Caco-2 (cell line): Measurements from ENCODE around the gene LRMDA. TPM values are rescaled to one million over a fixed set of nuclear protein-coding genes. Genes with fewer than 3 reads are reported as not detected.

Source experiments
- BruUV-seq: library from RNA; stranded (reverse); fragments of 400-500 nt; replicated peaks from 2 replicates; lab custom pipeline; 2021; lab: Mats Ljungman, UMichigan
- CTCF ChIA-PET: fragments of 300-600 bp; sonication (Branson Sonifier 250); formaldehyde crosslinking; loops from one replicate; lab custom pipeline; 2022; ENCODE audit warnings: antibody characterized with exemption; lab: Charles Lee
- POLR2A ChIA-PET: fragments of 300-600 bp; sonication (Branson Sonifier 250); formaldehyde crosslinking; loops from one replicate; lab custom pipeline; 2022; ENCODE audit warnings: antibody characterized with exemption; lab: Charles Lee
- DNase-seq, 2 experiments: peaks; one replicate each; pipeline versions ENCODE4 v3.0.0 to v3.0.0-alpha.2; 2020 to 2022
- H3K27me3 ChIP-seq: replicated peaks from 2 replicates; pipeline ENCODE4 v1.6.0; 2011; ENCODE audit warnings: low read length; ENCODE audit not compliant: control insufficient read depth, insufficient read depth
- H3K36me3 ChIP-seq: 2 replicates; pipeline ENCODE4 v1.5.1; 2011; ENCODE audit warnings: low read length; ENCODE audit not compliant: control insufficient read depth, insufficient read depth
- H3K4me1 ChIP-seq: fragments of 250-450 bp; sonication (Bioruptor Pico); 2 replicates; pipeline ENCODE4 v1.5.1; 2020; ENCODE audit warnings: mild to moderate bottlenecking
- H3K4me3 ChIP-seq: 2 replicates; pipeline ENCODE4 v1.5.1; 2011; ENCODE audit warnings: low read depth, mild to moderate bottlenecking, control low read depth, low read length
- H3K9me3 ChIP-seq: fragments of 250-450 bp; sonication (Bioruptor Pico); 2 replicates; pipeline ENCODE4 v1.5.1; 2020; ENCODE audit warnings: mild to moderate bottlenecking, moderate library complexity
- H3K27ac Mint-ChIP-seq: one replicate; pipeline ENCODE4 v1.8.0; 2022; ENCODE audit warnings: mixed read lengths; ENCODE audit not compliant: unreplicated experiment
- H3K27me3 Mint-ChIP-seq: one replicate; pipeline ENCODE4 v1.8.0; 2022; ENCODE audit warnings: mixed read lengths; ENCODE audit not compliant: insufficient read depth, unreplicated experiment
- H3K36me3 Mint-ChIP-seq: one replicate; pipeline ENCODE4 v1.8.0; 2022; ENCODE audit warnings: mild to moderate bottlenecking, mixed read lengths; ENCODE audit not compliant: insufficient read depth, unreplicated experiment
- H3K4me1 Mint-ChIP-seq: one replicate; pipeline ENCODE4 v1.8.0; 2022; ENCODE audit warnings: low read depth, mixed read lengths; ENCODE audit not compliant: unreplicated experiment
- H3K4me3 Mint-ChIP-seq: one replicate; pipeline ENCODE4 v1.8.0; 2022; ENCODE audit warnings: mild to moderate bottlenecking, moderate library complexity, mixed read lengths; ENCODE audit not compliant: unreplicated experiment
- H3K9me3 Mint-ChIP-seq: one replicate; pipeline ENCODE4 v1.8.0; 2022; ENCODE audit warnings: mixed read lengths; ENCODE audit not compliant: unreplicated experiment
- intact Hi-C: fragments of 100-400 bp; cut with micrococcal nuclease; formaldehyde crosslinking; loops from one replicate; pipeline ENCODE4 v1.10.0; 2022; ENCODE audit not compliant: unreplicated experiment
- total RNA-seq: library from RNA; stranded (reverse); gene quantifications from 2 replicates; pipeline ENCODE4 v1.2.3, GENCODE V29; 2022
- TF ChIP-seq, protein P1 (sequence below), 2 experiments: fragments of 200-600 bp in 1 of 2; IDR thresholded peaks; 1 replicate in 1 of 2; 2 replicates in 1 of 2; pipeline versions ENCODE4 v1.5.1 to v1.8.0; 2011 to 2022; ENCODE audit warnings: antibody characterized with exemption in 1 of 2, control low read depth in 1 of 2, inconsistent platforms in 1 of 2, low read depth in 1 of 2, low read length in 1 of 2, mild to moderate bottlenecking in 1 of 2, moderate library complexity in 1 of 2; ENCODE audit not compliant: insufficient read depth in 1 of 2, severe bottlenecking in 1 of 2, unreplicated experiment in 1 of 2

Gene LRMDA
- total RNA-seq, 1 experiment from 2014 or later = 18.5 TPM

GRCh38 chr10:76301950-76302349 lies 870.5 kb downstream of the LRMDA start:
- H3K27me3 Mint-ChIP-seq = no peaks in the 10 kb centered on the region
- Histone ChIP-seq H3K36me3 (no peaks in the 10 kb centered on the region), H3K4me3 (no peak overlapping the region), H3K9me3 (no peaks in the 10 kb centered on the region), H3K4me1 (peaks cover 58% of the 10 kb centered on the region), H3K27me3 (no peaks in the 10 kb centered on the region)
- TF ChIP-seq, protein P1, sequence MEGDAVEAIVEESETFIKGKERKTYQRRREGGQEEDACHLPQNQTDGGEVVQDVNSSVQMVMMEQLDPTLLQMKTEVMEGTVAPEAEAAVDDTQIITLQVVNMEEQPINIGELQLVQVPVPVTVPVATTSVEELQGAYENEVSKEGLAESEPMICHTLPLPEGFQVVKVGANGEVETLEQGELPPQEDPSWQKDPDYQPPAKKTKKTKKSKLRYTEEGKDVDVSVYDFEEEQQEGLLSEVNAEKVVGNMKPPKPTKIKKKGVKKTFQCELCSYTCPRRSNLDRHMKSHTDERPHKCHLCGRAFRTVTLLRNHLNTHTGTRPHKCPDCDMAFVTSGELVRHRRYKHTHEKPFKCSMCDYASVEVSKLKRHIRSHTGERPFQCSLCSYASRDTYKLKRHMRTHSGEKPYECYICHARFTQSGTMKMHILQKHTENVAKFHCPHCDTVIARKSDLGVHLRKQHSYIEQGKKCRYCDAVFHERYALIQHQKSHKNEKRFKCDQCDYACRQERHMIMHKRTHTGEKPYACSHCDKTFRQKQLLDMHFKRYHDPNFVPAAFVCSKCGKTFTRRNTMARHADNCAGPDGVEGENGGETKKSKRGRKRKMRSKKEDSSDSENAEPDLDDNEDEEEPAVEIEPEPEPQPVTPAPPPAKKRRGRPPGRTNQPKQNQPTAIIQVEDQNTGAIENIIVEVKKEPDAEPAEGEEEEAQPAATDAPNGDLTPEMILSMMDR (IDR thresholded peaks at IDR 0.05; ENCODE audit: insufficient read depth in 1 of 2, low read depth in 1 of 2, low read length in 1 of 2, severe bottlenecking in 1 of 2, unreplicated experiment in 1 of 2) = peak in 1 of 2 experiments; percentile 25
- ChIA-PET CTCF (no interaction called here), POLR2A (interaction anchor here (0.7 kb wide), 1 partner anchor 1164 kb away, joined by 3 read pairs; no protein-coding TSS in a partner anchor)
- intact Hi-C loops = loop anchor here (2.0 to 10.0 kb wide), 4 partner anchors 65 to 587 kb away; no protein-coding TSS in a partner anchor
- H3K4me1 Mint-ChIP-seq = peaks cover 52% of the 10 kb centered on the region
- DNase-seq = peak in 1 of 2 experiments; percentile 37
- peaks cover 10% of the 10 kb centered on the region for H3K9me3 Mint-ChIP-seq
- H3K36me3 Mint-ChIP-seq = peaks cover 11% of the 10 kb centered on the region
- BruUV-seq = no TSS peak
- H3K4me3 Mint-ChIP-seq = peak overlapping the region; percentile 26
- peak overlapping the region; percentile 86 for H3K27ac Mint-ChIP-seq

GRCh38 chr10:76302481-76302880 lies 871.1 kb downstream of the LRMDA start:
- Mint-ChIP-seq H3K27me3 (no peaks in the 10 kb centered on the region), H3K36me3 (peaks cover 11% of the 10 kb centered on the region), H3K4me1 (peaks cover 52% of the 10 kb centered on the region), H3K27ac (peak overlapping the region; percentile 86), H3K4me3 (peak overlapping the region; percentile 26), H3K9me3 (peaks cover 10% of the 10 kb centered on the region)
- no peaks in the 10 kb centered on the region for H3K27me3 ChIP-seq
- no TSS peak for BruUV-seq
- intact Hi-C loops = loop anchor here (2.0 to 10.0 kb wide), 4 partner anchors 66 to 588 kb away; no protein-coding TSS in a partner anchor
- TF ChIP-seq, protein P1 (IDR thresholded peaks at IDR 0.05; ENCODE audit: insufficient read depth in 1 of 2, low read depth in 1 of 2, low read length in 1 of 2, severe bottlenecking in 1 of 2, unreplicated experiment in 1 of 2) = no peak
- peaks cover 62% of the 10 kb centered on the region for H3K4me1 ChIP-seq
- H3K36me3 ChIP-seq = no peaks in the 10 kb centered on the region
- ChIA-PET POLR2A (interaction anchor here (0.7 to 1.4 kb wide), 3 partner anchors 152 to 1164 kb away, joined by 3 to 16 read pairs (median 8); partner anchors contain the start of gene ZNF503), CTCF (interaction anchor here (0.6 to 2.0 kb wide), 7 partner anchors 111 to 902 kb away, joined by 3 to 23 read pairs (median 6); no protein-coding TSS in a partner anchor)
- DNase-seq = no peak
- H3K4me3 ChIP-seq = no peak overlapping the region
- H3K9me3 ChIP-seq = no peaks in the 10 kb centered on the region

DNA sequence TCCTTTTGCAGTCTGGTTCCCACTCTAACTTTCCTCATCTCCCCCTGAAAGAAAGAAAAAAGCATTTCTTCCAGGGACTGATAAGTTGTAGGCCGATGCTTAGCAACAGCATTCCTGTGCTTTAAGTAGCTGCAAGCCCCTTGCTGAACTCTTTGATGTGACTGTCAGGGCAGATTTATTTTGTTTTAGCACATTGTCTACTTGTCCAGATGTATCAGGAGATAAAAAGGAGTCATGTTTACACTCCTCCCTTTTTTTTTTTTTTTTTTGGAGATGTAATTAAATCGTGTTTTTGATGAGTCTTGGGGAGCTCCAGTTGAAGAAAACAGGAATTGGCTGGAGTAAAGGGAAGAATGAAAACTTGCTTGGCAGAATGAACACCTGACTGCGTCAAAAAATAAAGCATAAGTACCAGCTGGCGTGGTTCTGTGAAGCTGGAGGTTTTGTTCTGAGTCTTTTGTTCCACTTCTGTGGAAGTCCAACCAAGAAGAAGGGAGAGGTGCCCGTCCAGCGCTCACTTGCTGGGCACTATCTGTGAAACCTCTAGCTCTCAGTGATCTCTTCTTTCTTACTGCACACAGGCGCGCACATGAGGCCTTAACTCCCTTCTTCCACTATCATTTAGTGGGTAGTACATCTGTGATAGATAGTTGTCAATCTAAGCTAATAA lies 871.7 kb downstream of the LRMDA start:
- BruUV-seq = no TSS peak
- CTCF ChIA-PET = interaction anchor here (0.6 to 2.0 kb wide), 22 partner anchors 9 to 1066 kb away, joined by 3 to 23 read pairs (median 4); partner anchors contain the start of gene ZNF503
- Histone ChIP-seq H3K4me3 (no peak overlapping the region), H3K9me3 (no peaks in the 10 kb centered on the region), H3K36me3 (no peaks in the 10 kb centered on the region), H3K27me3 (no peaks in the 10 kb centered on the region), H3K4me1 (peaks cover 62% of the 10 kb centered on the region)
- Mint-ChIP-seq H3K27ac (peak overlapping the region; percentile 86), H3K4me1 (peaks cover 52% of the 10 kb centered on the region), H3K4me3 (peak overlapping the region; percentile 26), H3K9me3 (peaks cover 10% of the 10 kb centered on the region), H3K36me3 (peaks cover 11% of the 10 kb centered on the region), H3K27me3 (no peaks in the 10 kb centered on the region)
- intact Hi-C loops = loop anchor here (1.0 to 10.0 kb wide), 9 partner anchors 66 to 901 kb away; no protein-coding TSS in a partner anchor
- peak; percentile 77 to 79 for DNase-seq
- POLR2A ChIA-PET = interaction anchor here (0.6 to 1.4 kb wide), 8 partner anchors 19 to 1040 kb away, joined by 3 to 16 read pairs (median 6); partner anchors contain the start of gene ZNF503
- TF ChIP-seq, protein P1 (IDR thresholded peaks at IDR 0.05; ENCODE audit: insufficient read depth in 1 of 2, low read depth in 1 of 2, low read length in 1 of 2, severe bottlenecking in 1 of 2, unreplicated experiment in 1 of 2) = no peak
